ENCODE results near the gene PDZD11. TPM values are rescaled to one million over a fixed set of nuclear protein-coding genes. Genes with fewer than 3 reads are reported as not detected.

The PDZD11 gene
- total RNA-seq (44.5 and 45.6 TPM in 2 replicates), polyA plus RNA-seq (76.0 and 85.4 TPM in 2 replicates), polyA minus RNA-seq (94.5 and 105 TPM in 2 replicates), Bru-seq, nascent RNA (percentile 63 among the genes with signal in this experiment), BruChase-seq, experiment 1, labeled RNA remaining after a 6-hour chase (percentile 75 among the genes with signal in this experiment), BruChase-seq, experiment 2, labeled RNA remaining after a 2-hour chase (percentile 61 among the genes with signal in this experiment)
- 85.1 and 95.2 TPM in 2 replicates for polyA plus RNA-seq (2011; cell fraction: cytosol; rRNA removed)
- polyA plus RNA-seq (2011; cell fraction: nucleus; rRNA removed) = 77.0 and 85.6 TPM in 2 replicates
- 78.9 and 80.1 TPM in 2 replicates for polyA plus RNA-seq (2012)
- 44.9 TPM for polyA minus RNA-seq (2011; cell fraction: cytosol; rRNA and poly(A)+ RNA removed)
- 16.3 and 19.1 TPM in 2 replicates for polyA minus RNA-seq (2011; cell fraction: nucleus; rRNA and poly(A)+ RNA removed)
- long read RNA-seq, transcript PDZD11-202 (8 exons, 784 nt) = minor isoform, 19 of 167 reads
- long read RNA-seq, transcript PDZD11-201 (7 exons, 1,043 nt) = major isoform, 134 of 167 reads
- long read RNA-seq, partial matches to known transcripts = 1 of 167 reads
- long read RNA-seq, other reads (novel, unspliced or antisense) = 13 of 167 reads

DNA sequence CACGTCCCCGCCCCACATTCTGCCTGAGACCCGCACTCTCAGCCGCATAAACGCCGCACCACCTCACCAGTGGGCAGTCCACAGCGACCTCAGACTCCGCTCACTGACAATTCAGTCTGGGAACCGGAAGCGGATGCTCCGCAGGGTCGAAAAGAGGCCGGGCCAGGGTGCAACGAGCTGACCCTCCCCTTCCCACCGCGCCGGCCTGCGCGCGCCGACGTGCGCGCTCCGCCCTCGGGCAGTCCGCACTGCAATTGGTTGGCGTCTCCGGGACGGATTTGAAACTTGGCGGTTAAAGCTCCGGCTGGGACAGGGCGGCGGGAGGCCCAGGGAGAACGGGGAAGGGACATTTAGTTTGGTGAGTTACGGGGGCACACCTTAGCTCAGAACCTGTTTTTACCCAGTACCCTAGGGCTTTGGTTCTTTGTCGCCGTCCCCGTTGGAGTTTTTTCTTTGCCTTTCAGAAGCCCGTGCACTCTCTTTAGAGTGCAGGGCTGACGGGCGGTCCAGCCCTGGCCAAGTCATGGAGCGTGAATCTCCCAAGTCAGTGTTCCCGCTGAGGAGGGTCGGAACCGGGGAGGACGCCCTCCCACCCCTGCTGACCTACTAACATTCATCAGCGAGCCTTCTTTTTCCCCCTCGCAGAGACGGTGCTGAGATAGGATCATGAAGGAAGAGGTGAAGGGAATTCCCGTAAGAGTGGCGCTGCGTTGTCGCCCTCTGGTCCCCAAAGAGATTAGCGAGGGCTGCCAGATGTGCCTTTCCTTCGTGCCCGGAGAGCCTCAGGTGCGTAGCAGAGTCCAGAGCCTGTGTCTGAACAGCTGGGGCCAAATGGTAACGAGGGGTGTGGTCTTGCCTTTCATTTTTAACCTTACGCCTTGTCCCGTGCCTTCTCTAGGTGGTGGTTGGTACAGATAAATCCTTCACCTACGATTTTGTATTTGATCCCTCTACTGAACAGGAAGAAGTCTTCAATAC lies at the start of gene PDZD11, which contains the start of gene KIF4A:
TSS of gene PDZD11 (minus strand) at position 135 of the 978 bp plus-strand sequence. CDS start 586 bp downstream, outside the sequence.
TSS of gene KIF4A (plus strand) at position 312 of the 978 bp plus-strand sequence. CDS start at position 667, 355 bp downstream.
- TF ChIP-seq POLR2AphosphoS5 (IDR thresholded peaks at IDR 0.05; ENCODE audit: insufficient read depth, low read depth, low read length) (peak; percentile 68), POLR2A (IDR thresholded peaks at IDR 0.05; ENCODE audit: low read depth, low read length) (peak; percentile 71), EZH2 (IDR thresholded peaks at IDR 0.05; ENCODE audit: borderline replicate concordance, low read depth, low read length, severe bottlenecking) (no peak)
- peaks cover 46% of the 10 kb centered on the region for H3K79me2 ChIP-seq (ENCODE audit: control insufficient read depth, insufficient read depth, low read length)
- H2AFZ ChIP-seq (ENCODE audit: low read depth, low read length) = peak within 1 kb of the TSS; percentile 91
- TSS peak; percentile 62 for BruUV-seq (replicated peaks)
- H3K9me3 ChIP-seq (replicated peaks; ENCODE audit: control insufficient read depth, insufficient read depth, low read length) = no peaks in the 10 kb centered on the region
- POLR2A ChIA-PET = no interaction called here
- peak; percentile 89 for FAIRE-seq
- H3K4me3 ChIP-seq (replicated peaks in 1 of 3; ENCODE audit: insufficient read depth in 1 of 3, low read depth in 1 of 3, low read length in 3 of 3) = peak within 1 kb of the TSS; percentile 70 to 86 (median 84)
- peak; percentile 83 for DNase-seq (ENCODE audit: low read depth, low spot score)
- CTCF ChIA-PET = interaction anchor here (0.9 to 1.1 kb wide), 4 partner anchors 8 to 157 kb away, joined by 3 to 6 read pairs (median 5); partner anchors contain the start of gene IGBP1
- dilution Hi-C loops (cut with MboI; ENCODE audit: extremely low pct_ligation_motif_present, low sequenced_read_pairs) = no loop called here
- H3K4me2 ChIP-seq (ENCODE audit: insufficient read depth, low read length) = peak within 1 kb of the TSS; percentile 96
- H3K27me3 ChIP-seq (ENCODE audit: control insufficient read depth in 2 of 2, insufficient read depth in 2 of 2, low read length in 2 of 2) = no peaks in the 10 kb centered on the region
- no peaks in the 10 kb centered on the region for H3K36me3 ChIP-seq (ENCODE audit: control insufficient read depth in 2 of 2, extremely low read depth in 1 of 2, insufficient read depth in 2 of 2, low read length in 2 of 2)
- no peaks in the 10 kb centered on the region for H4K20me1 ChIP-seq (replicated peaks; ENCODE audit: control insufficient read depth, extremely low read depth, insufficient read depth, low read length)
- H3K9me1 ChIP-seq (replicated peaks; ENCODE audit: control insufficient read depth, extremely low read depth, insufficient read depth, low read length) = no peaks in the 10 kb centered on the region
- H3K4me1 ChIP-seq (ENCODE audit: control insufficient read depth, extremely low read depth, insufficient read depth, low read length) = peaks cover 18% of the 10 kb centered on the region
- peak within 1 kb of the TSS; percentile 67 for H3K9ac ChIP-seq (replicated peaks; ENCODE audit: extremely low read depth, insufficient read depth, low read length)
- H3K27ac ChIP-seq (ENCODE audit: insufficient read depth, low read depth, low read length) = peak within 1 kb of the TSS; percentile 66
- intact Hi-C loops (cut with micrococcal nuclease) = loop anchor here (1.0 to 10.0 kb wide), 2 partner anchors 105 to 157 kb away; partner anchors contain the start of gene IGBP1
